ENCODE results near the gene R3HCC1L.

The R3HCC1L gene

GRCh38 chr10:98238391-98238790, 103.9 kb downstream of the R3HCC1L start:
- DNase-seq: no peak

DNA sequence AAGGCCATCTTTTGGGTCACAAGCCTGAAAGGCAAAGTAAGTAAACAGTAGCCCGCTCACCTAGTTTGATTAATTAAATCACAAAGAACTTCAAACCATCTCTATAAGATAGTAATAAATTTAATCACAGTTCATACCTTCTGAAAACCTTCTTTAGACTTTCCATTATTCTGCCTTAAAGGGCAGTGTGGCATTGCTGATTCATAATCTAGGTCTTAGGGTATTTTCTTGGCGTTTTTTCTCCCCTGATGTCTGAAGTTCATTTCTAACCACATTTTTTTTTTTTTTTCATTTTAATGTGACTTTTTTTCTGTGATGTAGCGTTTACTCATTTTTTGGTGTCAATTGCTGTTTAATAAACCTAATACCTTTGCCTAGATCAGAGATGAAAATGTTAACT, 106.1 kb downstream of the R3HCC1L start:
- DNase-seq: no peak

GRCh38 chr10:98242823-98243222, 108.4 kb downstream of the R3HCC1L start:
- DNase-seq: no peak

- DNase-seq: no peak
Observed at GRCh38 chr10:98244141-98244540, 109.7 kb downstream of the R3HCC1L start.

GRCh38 chr10:98244586-98244985, 110.1 kb downstream of the R3HCC1L start:
- DNase-seq: no peak

GRCh38 chr10:98246911-98247805, 112.7 kb downstream of the R3HCC1L start:
- no peak for DNase-seq

DNA sequence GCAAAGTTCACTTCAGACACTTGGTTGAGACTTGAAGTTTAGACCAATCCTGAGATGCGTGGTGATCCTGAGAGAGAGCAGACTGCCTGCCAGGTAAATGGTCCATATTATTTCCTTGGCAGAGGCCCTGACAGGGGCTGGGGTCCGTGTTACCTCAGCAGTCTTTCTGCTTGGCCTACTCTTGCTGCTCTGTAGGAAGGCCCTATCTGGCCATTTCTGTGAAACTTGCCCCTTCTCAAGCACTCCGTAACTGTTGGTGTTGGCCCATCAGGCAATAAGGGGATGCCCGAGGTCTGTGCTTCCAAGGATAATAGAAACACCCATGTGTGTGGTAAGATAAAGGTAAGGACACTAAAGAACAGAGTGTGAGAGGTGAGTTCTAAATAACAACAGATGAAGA, 113.6 kb downstream of the R3HCC1L start:
- DNase-seq: no peak

DNA sequence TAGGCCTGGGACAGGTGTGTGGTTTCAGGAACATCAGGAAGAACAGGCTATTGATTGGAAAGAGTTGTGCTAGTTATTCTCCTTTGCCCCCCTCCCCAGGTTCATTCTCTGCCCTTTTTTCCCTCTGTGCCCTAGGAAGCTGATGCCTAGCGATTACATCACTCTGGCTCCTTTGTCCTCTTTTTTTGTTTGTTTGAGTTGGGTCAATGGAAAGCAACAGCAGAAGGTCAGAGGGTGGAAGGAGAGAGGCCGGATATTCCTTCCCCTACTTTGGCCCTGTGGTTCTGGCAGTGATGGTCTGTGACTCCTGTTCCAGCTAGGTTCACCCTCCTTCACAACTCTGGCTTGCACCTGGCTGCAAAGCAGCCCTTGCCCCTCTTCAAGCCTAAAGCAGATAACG, 114.7 kb downstream of the R3HCC1L start:
- DNase-seq: no peak

DNA sequence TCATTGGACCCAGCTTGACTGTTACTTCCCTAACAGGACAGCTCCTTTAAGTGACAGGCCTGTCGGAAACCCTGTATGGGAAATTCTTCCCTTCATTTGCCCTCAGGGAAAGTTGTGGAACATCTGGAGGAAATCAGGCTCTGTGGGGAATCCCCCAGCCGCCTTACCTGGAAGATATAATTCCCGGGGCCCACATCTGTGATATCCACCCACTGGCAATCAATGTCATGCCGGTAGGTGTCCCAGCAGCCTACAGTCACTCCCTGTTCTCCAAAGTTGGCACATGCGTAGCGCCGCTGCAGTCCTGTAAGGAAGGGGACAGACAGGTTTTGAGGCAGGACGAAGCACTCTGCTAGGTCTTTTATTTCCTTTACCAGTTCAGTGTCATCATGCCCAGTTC, 116.9 kb downstream of the R3HCC1L start:
- DNase-seq: no peak

DNA sequence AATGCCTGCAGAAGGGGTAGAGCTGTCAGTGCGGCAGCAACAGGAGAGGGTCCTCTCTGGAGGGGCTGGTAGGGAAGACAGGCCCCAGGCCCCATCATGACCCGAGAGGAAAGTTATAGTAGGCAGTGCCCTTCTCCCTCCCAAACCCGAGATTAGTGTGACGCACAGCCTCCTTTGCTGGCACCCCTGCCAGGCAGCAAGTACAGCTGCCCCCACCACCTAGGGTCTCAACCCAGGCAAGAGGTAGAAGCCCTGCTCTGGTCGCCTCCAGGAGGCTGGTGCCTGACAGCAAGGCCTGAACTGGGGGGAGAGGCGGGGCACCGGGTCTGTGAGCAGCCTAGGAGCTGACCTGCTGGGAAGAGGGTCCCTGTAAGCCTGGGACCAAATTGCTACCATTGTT, 118.0 kb downstream of the R3HCC1L start:
- no peak for DNase-seq

GRCh38 chr10:98253499-98253898, 119.0 kb downstream of the R3HCC1L start:
- no peak for DNase-seq

- DNase-seq: no peak
Observed at GRCh38 chr10:98254234-98254974, 119.9 kb downstream of the R3HCC1L start.

DNA sequence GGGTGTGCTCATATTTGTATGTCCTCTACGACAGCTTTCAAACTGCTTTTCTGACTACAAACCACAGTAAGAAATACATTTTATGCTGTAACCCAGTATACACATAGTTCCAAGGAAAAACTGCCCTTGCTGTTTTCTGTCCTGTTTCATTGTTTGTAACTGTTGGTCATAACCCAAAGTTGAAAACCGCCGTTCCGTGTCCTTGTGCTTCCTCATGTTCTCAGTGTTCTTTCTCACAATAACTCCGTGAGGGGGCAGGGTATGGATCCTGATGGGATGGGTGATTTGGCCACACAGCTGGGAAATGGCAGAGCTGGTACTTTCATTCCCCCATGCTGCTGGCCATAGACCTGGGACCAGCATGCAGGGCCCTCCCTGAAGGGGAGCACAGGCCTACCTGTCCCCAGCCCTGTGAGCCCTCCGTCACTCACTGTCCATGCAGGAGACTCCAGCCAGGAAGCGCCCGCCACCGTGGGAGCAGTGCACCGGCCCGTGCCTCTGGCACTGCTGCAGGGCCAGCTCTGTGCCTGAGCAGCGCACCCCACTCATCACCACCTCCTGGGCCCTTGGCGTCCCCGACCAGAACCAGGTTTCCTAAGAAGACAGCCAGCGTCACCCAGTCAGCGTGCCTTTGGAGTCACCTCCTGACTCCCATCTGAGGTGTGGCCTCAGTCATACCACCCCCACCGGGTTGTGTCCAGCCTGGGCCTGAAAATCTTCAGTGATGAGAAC, 120.9 kb downstream of the R3HCC1L start:
- no peak for DNase-seq

- no peak for DNase-seq
Observed at GRCh38 chr10:98256692-98257091, 122.2 kb downstream of the R3HCC1L start.

- DNase-seq: no peak
Observed at GRCh38 chr10:98257198-98257597, 122.7 kb downstream of the R3HCC1L start.

GRCh38 chr10:98257961-98258360, 123.5 kb downstream of the R3HCC1L start:
- no peak for DNase-seq

GRCh38 chr10:98258683-98259454, 124.4 kb downstream of the R3HCC1L start:
- no peak for DNase-seq

DNA sequence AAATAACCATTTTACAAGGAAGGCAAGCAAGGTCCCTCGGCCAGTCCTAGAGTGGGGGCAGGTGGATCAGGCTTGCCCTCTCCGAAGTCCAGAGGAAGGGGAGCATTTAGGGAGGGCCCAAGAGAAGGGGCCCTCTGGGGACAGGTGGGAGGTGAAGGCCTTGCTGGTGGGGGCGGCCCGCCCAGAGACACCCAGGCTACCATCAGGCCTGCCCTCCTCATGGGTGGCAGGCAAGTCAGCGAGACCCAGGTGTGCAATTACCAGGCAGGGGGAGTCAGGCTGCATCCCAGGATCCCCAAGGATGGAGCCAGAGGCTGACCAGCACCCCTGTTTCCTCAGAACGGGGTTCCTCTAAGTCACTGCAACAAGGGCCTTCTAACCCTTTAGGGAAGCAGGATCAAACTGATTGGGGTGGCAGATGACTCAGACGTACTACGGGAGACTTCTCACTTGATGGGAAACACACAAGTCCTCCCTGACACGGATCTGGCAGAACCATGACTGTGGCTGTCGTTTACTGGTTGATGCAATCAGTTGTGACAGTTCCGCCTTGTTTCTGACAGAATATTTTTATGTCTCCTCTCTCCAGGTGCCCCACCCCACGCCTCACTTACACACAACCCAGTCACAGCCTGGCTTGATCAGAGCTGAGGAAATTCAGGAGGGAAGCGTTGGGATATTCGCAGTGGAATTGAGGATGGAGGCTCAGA, 125.3 kb downstream of the R3HCC1L start:
- DNase-seq: no peak

DNA sequence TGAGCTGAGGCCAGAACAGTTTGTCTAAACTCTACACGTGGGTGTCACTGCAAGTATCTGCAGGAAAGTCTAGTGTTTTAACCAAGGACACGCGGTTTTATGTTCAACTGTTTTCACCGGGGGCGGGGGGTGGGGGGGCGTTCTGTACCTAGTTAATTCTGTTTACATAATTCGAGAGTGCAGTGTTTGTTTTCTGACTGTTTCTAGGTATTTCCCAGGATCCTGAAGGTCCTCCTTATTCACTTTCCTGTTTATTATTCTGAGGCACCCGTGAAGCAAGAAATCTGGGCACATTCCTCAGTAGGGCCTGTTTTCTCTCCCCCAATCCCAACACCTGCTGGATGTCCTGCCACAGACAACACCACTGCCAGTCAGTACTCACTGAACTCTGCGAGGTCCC, 125.9 kb downstream of the R3HCC1L start:
- DNase-seq: no peak

DNA sequence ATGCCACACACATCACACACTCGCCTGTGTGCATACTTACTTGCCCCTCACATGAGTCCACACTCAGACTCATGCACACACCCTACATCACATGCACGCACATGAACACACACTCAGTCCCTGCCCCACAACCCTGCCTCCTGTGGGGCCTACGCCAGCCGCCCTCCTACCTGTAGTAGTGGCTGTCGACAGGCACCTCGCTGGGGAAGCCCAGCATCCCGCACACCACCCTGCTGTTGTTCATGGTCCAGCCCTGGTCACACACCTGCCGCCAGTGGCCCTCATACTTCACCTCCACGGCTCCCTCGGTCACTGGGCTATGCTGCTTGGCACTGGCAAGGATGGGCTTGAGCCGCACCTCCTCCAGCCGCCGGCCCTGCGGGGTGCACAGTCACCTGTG, 126.3 kb downstream of the R3HCC1L start:
- no peak for DNase-seq

DNA sequence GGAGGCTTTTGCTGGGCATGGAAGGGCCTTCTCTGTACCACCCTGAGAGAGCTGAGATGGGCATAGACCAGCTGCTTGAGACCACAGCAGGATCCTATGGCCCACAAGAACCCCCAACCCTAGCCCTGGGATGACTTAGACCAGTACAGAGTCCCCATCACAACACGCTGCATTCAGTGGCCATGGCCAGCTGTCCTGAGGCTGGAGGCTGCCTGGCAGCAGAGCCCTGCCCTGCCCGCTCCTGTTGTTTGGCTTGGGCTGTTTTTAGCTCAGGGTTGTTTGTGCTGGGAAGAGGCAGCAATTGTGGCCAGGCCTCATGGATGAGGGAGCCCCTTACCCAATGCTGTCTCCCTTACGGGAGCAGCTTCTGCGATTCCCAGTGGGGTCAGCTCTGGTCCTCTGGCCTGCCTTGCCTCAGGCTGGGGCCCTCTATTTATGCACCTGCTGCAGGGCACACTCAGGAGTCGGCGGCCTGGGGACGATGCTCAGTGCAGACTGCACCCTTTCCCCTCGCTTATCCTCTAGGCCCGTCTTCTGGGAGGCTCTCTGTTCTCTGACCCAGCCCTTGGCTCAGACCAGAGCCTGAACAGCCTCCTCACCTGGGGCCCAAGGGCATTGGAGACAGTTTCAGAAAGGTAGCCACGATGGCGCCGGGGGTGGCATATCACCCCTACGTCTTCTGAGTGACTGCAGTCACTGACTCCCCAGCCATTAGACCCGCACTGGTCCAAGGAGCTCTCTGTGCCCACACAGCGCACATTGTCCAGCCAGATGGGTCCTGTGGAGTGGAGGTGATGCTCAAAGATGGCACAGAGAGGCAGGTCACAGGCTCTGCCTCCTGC, 127.2 kb downstream of the R3HCC1L start:
- DNase-seq: no peak

All from NCI-H226 (cell line).